H1 (cell line): ENCODE results near the gene HSD17B4. TPM values are rescaled to one million over a fixed set of nuclear protein-coding genes. Genes with fewer than 3 reads are reported as not detected.

ENCODE experiments used
- CTCF ChIA-PET: fragments of 300-600 bp; sonication (Branson Sonifier 250); formaldehyde crosslinking; loops from one replicate; lab custom pipeline; 2021; ENCODE audit not compliant: partially characterized antibody; lab: Charles Lee
- POLR2A ChIA-PET: fragments of 300-600 bp; sonication (Branson Sonifier 250); formaldehyde crosslinking; loops from one replicate; lab custom pipeline; 2021; ENCODE audit warnings: inconsistent platforms; ENCODE audit not compliant: partially characterized antibody; lab: Charles Lee
- DNase-seq, 2 experiments: peaks; one replicate each; pipeline versions ENCODE4 v3.0.0 to v3.0.0-alpha.2; 2010 to 2022; ENCODE audit warnings: low spot score in 2 of 2, low read depth in 1 of 2, mixed read lengths in 1 of 2
- FAIRE-seq: peaks from 2 replicates; lab custom pipeline; 2011; peaks lifted over from hg19 to GRCh38; lab: Jason Lieb, UNC
- H2AFZ ChIP-seq: 2 replicates; pipeline ENCODE4 v1.8.1; 2012; ENCODE audit warnings: low read length, inconsistent platforms
- H2AK5ac ChIP-seq: 2 replicates; pipeline ENCODE4 v1.6.1; 2013; ENCODE audit warnings: low read depth, low read length
- H2BK120ac ChIP-seq: replicated peaks from 2 replicates; pipeline ENCODE3; 2013; ENCODE audit warnings: low read depth, low read length, inconsistent platforms
- H2BK12ac ChIP-seq: 2 replicates; pipeline ENCODE4 v1.6.1; 2013; ENCODE audit warnings: low read depth, low read length
- H2BK15ac ChIP-seq: 2 replicates; pipeline ENCODE4 v1.6.1; 2013; ENCODE audit warnings: low read length
- H2BK20ac ChIP-seq: 2 replicates; pipeline ENCODE4 v1.6.1; 2013; ENCODE audit warnings: low read length
- H2BK5ac ChIP-seq: 2 replicates; pipeline ENCODE4 v1.6.1; 2013; ENCODE audit warnings: low read depth, low read length
- H3K14ac ChIP-seq: 2 replicates; pipeline ENCODE4 v1.6.1; 2013; ENCODE audit warnings: inconsistent platforms; ENCODE audit not compliant: insufficient read length
- H3K18ac ChIP-seq: 2 replicates; pipeline ENCODE4 v1.6.1; 2013; ENCODE audit warnings: low read length; ENCODE audit errors: extremely low read depth
- H3K23ac ChIP-seq: 2 replicates; pipeline ENCODE4 v1.6.1; 2013; ENCODE audit warnings: inconsistent platforms; ENCODE audit not compliant: insufficient read length
- H3K23me2 ChIP-seq: 2 replicates; pipeline ENCODE4 v1.6.1; 2013; ENCODE audit warnings: low read depth, low read length
- H3K27ac ChIP-seq: 2 replicates; pipeline ENCODE4 v1.6.1; 2011; ENCODE audit warnings: low read depth, low read length, inconsistent platforms
- H3K27me3 ChIP-seq, 4 experiments: replicated peaks in 1 of 4; 1 replicate in 1 of 4; 2 replicates in 3 of 4; pipeline versions ENCODE4 v1.6.1 to v1.8.1; 2011 to 2013; ENCODE audit warnings: low read length in 3 of 4, mild to moderate bottlenecking in 3 of 4, inconsistent platforms in 2 of 4, mixed read lengths in 2 of 4, moderate library complexity in 1 of 4; ENCODE audit not compliant: control insufficient read depth in 3 of 4, insufficient read depth in 3 of 4; ENCODE audit errors: extremely low read depth in 1 of 4
- H3K36me3 ChIP-seq, 4 experiments: 2 replicates each; pipeline versions ENCODE4 v1.6.1 to v1.8.1; 2011 to 2013; ENCODE audit warnings: mild to moderate bottlenecking in 4 of 4, low read length in 3 of 4, moderate library complexity in 2 of 4, control low read depth in 1 of 4, inconsistent platforms in 1 of 4; ENCODE audit not compliant: insufficient read depth in 4 of 4, control insufficient read depth in 2 of 4
- H3K4ac ChIP-seq: replicated peaks from 2 replicates; pipeline ENCODE3; 2013; ENCODE audit warnings: low read length, low read depth, mixed read lengths, inconsistent platforms; ENCODE audit not compliant: insufficient read length
- H3K4me1 ChIP-seq, 4 experiments: replicated peaks in 1 of 4; 1 replicate in 1 of 4; 2 replicates in 3 of 4; pipeline versions ENCODE4 v1.6.1 to v1.8.1; 2011 to 2013; ENCODE audit warnings: low read length in 3 of 4, inconsistent platforms in 2 of 4, mixed read lengths in 1 of 4; ENCODE audit not compliant: insufficient read depth in 4 of 4, control insufficient read depth in 3 of 4
- H3K4me2 ChIP-seq, 2 experiments: 2 replicates each; pipeline versions ENCODE4 v1.6.1 to v1.8.1; 2011 to 2013; ENCODE audit warnings: low read depth in 2 of 2, low read length in 2 of 2, control low read depth in 1 of 2, inconsistent platforms in 1 of 2, mild to moderate bottlenecking in 1 of 2; ENCODE audit not compliant: insufficient read depth in 1 of 2
- H3K4me3 ChIP-seq, 4 experiments: fragments of 200-600, 300-600 bp in 1 of 4; sonication (generic), shearing (Covaris generic), sonication (Bioruptor Twin) in 1 of 4; 2 replicates each; pipeline versions ENCODE4 v1.5.1 to v1.8.1; 2011 to 2016; ENCODE audit warnings: low read length in 4 of 4, low read depth in 3 of 4, control low read depth in 2 of 4, inconsistent platforms in 2 of 4, mild to moderate bottlenecking in 2 of 4, mixed read lengths in 1 of 4, moderate library complexity in 1 of 4; ENCODE audit not compliant: insufficient read depth in 2 of 4; ENCODE audit errors: extremely low read depth in 1 of 4
- H3K56ac ChIP-seq: replicated peaks from 2 replicates; pipeline ENCODE3; 2013; ENCODE audit warnings: low read depth, mild to moderate bottlenecking, mixed read lengths, low read length, inconsistent platforms; ENCODE audit not compliant: insufficient read length
- H3K79me1 ChIP-seq: 2 replicates; pipeline ENCODE4 v1.6.1; 2013; ENCODE audit warnings: low read depth, low read length, control low read depth
- H3K79me2 ChIP-seq, 2 experiments: 2 replicates each; pipeline versions ENCODE4 v1.6.1 to v1.8.1; 2012 to 2013; ENCODE audit warnings: low read length in 2 of 2, mild to moderate bottlenecking in 2 of 2, inconsistent platforms in 1 of 2; ENCODE audit not compliant: insufficient read depth in 2 of 2, control insufficient read depth in 1 of 2
- H3K9ac ChIP-seq, 4 experiments: replicated peaks in 1 of 4; 1 replicate in 1 of 4; 2 replicates in 3 of 4; pipeline versions ENCODE4 v1.6.1 to v1.8.1; 2011 to 2013; ENCODE audit warnings: low read depth in 3 of 4, low read length in 3 of 4, control low read depth in 2 of 4, mild to moderate bottlenecking in 2 of 4, moderate library complexity in 2 of 4, inconsistent platforms in 1 of 4; ENCODE audit errors: extremely low read depth in 1 of 4
- H3K9me3 ChIP-seq, 2 experiments: 2 replicates each; pipeline versions ENCODE4 v1.6.1 to v1.8.1; 2012 to 2013; ENCODE audit warnings: mild to moderate bottlenecking in 2 of 2, moderate library complexity in 2 of 2, control low read depth in 1 of 2, inconsistent platforms in 1 of 2, low read depth in 1 of 2, low read length in 1 of 2, mixed read lengths in 1 of 2; ENCODE audit not compliant: insufficient read depth in 2 of 2
- H4K20me1 ChIP-seq, 2 experiments: replicated peaks in 1 of 2; 2 replicates each; pipeline versions ENCODE3 to v1.8.1; 2011 to 2013; ENCODE audit warnings: inconsistent platforms in 2 of 2, low read length in 2 of 2, mild to moderate bottlenecking in 1 of 2; ENCODE audit not compliant: insufficient read depth in 2 of 2, control insufficient read depth in 1 of 2
- H4K5ac ChIP-seq: 2 replicates; pipeline ENCODE4 v1.6.1; 2013; ENCODE audit warnings: low read length, low read depth, mixed read lengths, inconsistent platforms; ENCODE audit not compliant: insufficient read length
- H4K8ac ChIP-seq: 2 replicates; pipeline ENCODE4 v1.8.0; 2013; ENCODE audit warnings: mild to moderate bottlenecking, moderate library complexity, low read length, inconsistent platforms; ENCODE audit not compliant: insufficient read depth; ENCODE audit errors: extremely low read depth
- H4K91ac ChIP-seq: replicated peaks from 2 replicates; pipeline ENCODE3; 2013; ENCODE audit warnings: low read length, mixed read lengths, inconsistent platforms; ENCODE audit not compliant: insufficient read length
- BACH1 ChIP-seq: IDR thresholded peaks from 2 replicates; pipeline ENCODE4 v1.6.1; 2012; ENCODE audit warnings: low read length, improper control_type of control experiment
- BRCA1 ChIP-seq: IDR thresholded peaks from 2 replicates; pipeline ENCODE4 v1.6.1; 2012; ENCODE audit warnings: low read depth, low read length, improper control_type of control experiment
- EZH2 ChIP-seq: fragments of 200-600 bp; sonication (generic); IDR thresholded peaks from 2 replicates; pipeline ENCODE4 v1.7.1; 2012; ENCODE audit warnings: low read depth, mild to moderate bottlenecking, moderate library complexity, low read length, inconsistent platforms; ENCODE audit not compliant: severe bottlenecking
- GTF2F1 ChIP-seq: IDR thresholded peaks from 2 replicates; pipeline ENCODE4 v1.6.1; 2012; ENCODE audit warnings: low read depth, low read length, improper control_type of control experiment, borderline replicate concordance
- HDAC6 ChIP-seq: IDR thresholded peaks from one replicate; pipeline ENCODE4 v1.7.1; 2012; ENCODE audit warnings: low read depth, mild to moderate bottlenecking, inconsistent platforms, low read length, moderate library complexity
- JUND ChIP-seq: IDR thresholded peaks from 2 replicates; pipeline ENCODE4 v1.6.1; 2011; ENCODE audit warnings: mild to moderate bottlenecking, improper control_type of control experiment, low read length
- KDM1A ChIP-seq: fragments of 200-600, 300-600 bp; sonication (generic); IDR thresholded peaks from 2 replicates; pipeline ENCODE4 v1.7.1; 2016; ENCODE audit warnings: mild to moderate bottlenecking, low read length, borderline replicate concordance
- MAFK ChIP-seq: IDR thresholded peaks from 2 replicates; pipeline ENCODE4 v1.6.1; 2012; ENCODE audit warnings: low read depth, mild to moderate bottlenecking, improper control_type of control experiment, low read length
- POU5F1 ChIP-seq: IDR thresholded peaks from 2 replicates; pipeline ENCODE4 v1.6.1; 2011; ENCODE audit warnings: low read depth, mild to moderate bottlenecking, low read length, moderate library complexity
- USF2 ChIP-seq: IDR thresholded peaks from 2 replicates; pipeline ENCODE4 v1.6.1; 2011; ENCODE audit warnings: low read length, improper control_type of control experiment
- WGBS, 2 experiments: shearing (Covaris generic) in 1 of 2; methylation state at CpG; one replicate each; pipeline versions ENCODE4 v1.1.6 to v1.1.7; 2013 to 2015; ENCODE audit warnings: low lambda C conversion rate in 2 of 2, mixed read lengths in 2 of 2, inconsistent platforms in 1 of 2, low coverage in 1 of 2, missing lambda C conversion rate in 1 of 2; ENCODE audit not compliant: insufficient replicate concordance in 2 of 2, insufficient coverage in 1 of 2, insufficient read length in 1 of 2; ENCODE audit errors: extremely low coverage in 1 of 2, missing lambda C conversion rate in 1 of 2; 5-methylcytosine and 5-hydroxymethylcytosine counted together
- polyA plus RNA-seq, 7 experiments: library from polyadenylated mRNA; depleted of rRNA in 3 of 7; stranded (reverse) in 5 of 7; unstranded in 2 of 7; fragments of >200 nt in 5 of 7; fragments of 200-250 nt in 2 of 7; gene quantifications; 1 replicate in 5 of 7; 2 replicates in 1 of 7; 4 replicates in 1 of 7; pipeline versions ENCODE4 v1.2.1 to v1.2.3, GENCODE V29; 2011 to 2013; ENCODE audit warnings: missing spikeins in 2 of 7, mixed read lengths in 2 of 7
- total RNA-seq: library from RNA; stranded (reverse); fragmentation: NEBNext Ultra II Directional; extraction: Animal tissue kit (Norgen Biotek cat#: 25700); gene quantifications from 2 replicates; pipeline ENCODE4 v1.2.1, GENCODE V29; 2021
- TF ChIP-seq, protein P1 (sequence below): IDR thresholded peaks from 2 replicates; pipeline ENCODE4 v1.6.1; 2012; ENCODE audit warnings: inconsistent platforms

The HSD17B4 gene
- total and polyA plus RNA-seq, 2 of the 8 experiments (the other 6 are each of a cell fraction or from before 2014, with no cell fraction given), result 305 to 369 TPM

- no peak overlapping the region for H3K9ac ChIP-seq
- no peak overlapping the region for H3K56ac ChIP-seq
- peaks cover 0 to 3% (median 0%) of the 10 kb centered on the region in 4 experiments; a peak in 3 of 7 replicates for H3K4me1 ChIP-seq
- H2AFZ ChIP-seq, result no peak overlapping the region
- no peaks in the 10 kb centered on the region for H3K9me3 ChIP-seq
- H3K27ac ChIP-seq, result no peak overlapping the region
- FAIRE-seq (no peak), DNase-seq (no peak)
- H3K4me3 ChIP-seq, result no peak overlapping the region
- H2BK20ac ChIP-seq, result no peak overlapping the region
- H3K23ac ChIP-seq, result no peak overlapping the region
- POLR2A ChIA-PET, result no interaction called here
- H2BK12ac ChIP-seq, result no peak overlapping the region
- no peak overlapping the region for H2BK5ac ChIP-seq
- no peak overlapping the region for H2BK120ac ChIP-seq
- WGBS, 2 experiments, result 79% methylated on average over 3 of the region's 3 CpGs; no CpG with 5 or more reads in 1 of the 2 experiments
- H3K27me3 ChIP-seq, result no peaks in the 10 kb centered on the region
- CTCF ChIA-PET, result interaction anchor here (0.7 to 1.9 kb wide), 9 partner anchors 10 to 122 kb away, joined by 3 to 7 read pairs (median 4); no protein-coding TSS in a partner anchor
- H2BK15ac ChIP-seq, result no peak overlapping the region
- H3K36me3 ChIP-seq, result no peaks in the 10 kb centered on the region
- no peaks in the 10 kb centered on the region for H3K79me2 ChIP-seq
- H3K18ac ChIP-seq, result no peak overlapping the region
- no peaks in the 10 kb centered on the region for H3K79me1 ChIP-seq
- H2AK5ac ChIP-seq, result no peak overlapping the region
- H4K8ac ChIP-seq, result no peak overlapping the region
- no peak overlapping the region for H4K91ac ChIP-seq
- TF ChIP-seq POU5F1 (no peak), KDM1A (no peak), JUND (no peak), BACH1 (no peak), HDAC6 (no peak), BRCA1 (no peak), GTF2F1 (no peak), EZH2 (no peak), MAFK (no peak), USF2 (no peak)
- TF ChIP-seq, protein P1, sequence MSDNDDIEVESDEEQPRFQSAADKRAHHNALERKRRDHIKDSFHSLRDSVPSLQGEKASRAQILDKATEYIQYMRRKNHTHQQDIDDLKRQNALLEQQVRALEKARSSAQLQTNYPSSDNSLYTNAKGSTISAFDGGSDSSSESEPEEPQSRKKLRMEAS, result no peak
- H4K5ac ChIP-seq, result no peak overlapping the region
- H3K4me2 ChIP-seq, result no peak overlapping the region
- no peaks in the 10 kb centered on the region for H4K20me1 ChIP-seq
- H3K4ac ChIP-seq, result no peak overlapping the region
- H3K14ac ChIP-seq, result no peak overlapping the region
- H3K23me2 ChIP-seq, result no peaks in the 10 kb centered on the region
Observed at GRCh38 chr5:119583684-119584083, 131.4 kb downstream of the HSD17B4 start.
